K562 (cell line): Measurements from ENCODE around the gene DSG1. TPM values are rescaled to one million over a fixed set of nuclear protein-coding genes. Genes with fewer than 3 reads are reported as not detected.
A peak's percentile ranks its signal among the peaks of the same experiment; 100 is the strongest.

Experiments used
- ATAC-seq: fragments of 200-7000 bp; cut with Tn5 transposase; 3 replicates; pipeline ENCODE4 v1.9.1; 2020; ENCODE audit warnings: moderate library complexity
- BruUV-seq: library from RNA; stranded (reverse); fragments of 400-500 nt; replicated peaks from 2 replicates; lab custom pipeline; 2021; lab: Mats Ljungman, UMichigan
- CTCF ChIA-PET: fragments of 300-600 bp; formaldehyde crosslinking; extraction: SDS; loops from one replicate; lab custom pipeline; 2021; ENCODE audit warnings: low intra/inter-chr PET ratio; lab: Yijun Ruan, JAX
- POLR2A ChIA-PET: fragments of 300-600, 350-650 bp; sonication (Branson Sonifier 250); formaldehyde crosslinking; extraction: SDS; loops from one replicate; lab custom pipeline; 2021; ENCODE audit warnings: antibody characterized with exemption, inconsistent platforms; lab: Yijun Ruan, JAX
- DNase-seq, 4 experiments: peaks; one replicate each; pipeline versions ENCODE4 v3.0.0 to v3.0.0-alpha.2; 2011 to 2018; ENCODE audit warnings: low spot score in 3 of 4, mixed read lengths in 3 of 4; ENCODE audit errors: extremely low read depth in 1 of 4
- FAIRE-seq: peaks from 2 replicates; lab custom pipeline; 2011; peaks lifted over from hg19 to GRCh38; lab: Jason Lieb, UNC
- H2AFZ ChIP-seq: 2 replicates; pipeline ENCODE4 v1.6.0; 2011; ENCODE audit warnings: low read depth, low read length, control low read depth, inconsistent platforms
- H3K27ac ChIP-seq: fragments of 200-600 bp; 3 replicates; pipeline ENCODE4 v1.8.0; 2011; ENCODE audit warnings: low read depth, mild to moderate bottlenecking, control low read depth, inconsistent platforms, low read length, moderate library complexity, mixed read lengths; ENCODE audit errors: extremely low read depth
- H3K27me3 ChIP-seq, 2 experiments: fragments of 300-600 bp in 1 of 2; 2 replicates in 1 of 2; 3 replicates in 1 of 2; pipeline versions ENCODE4 v1.6.0 to v1.8.0; 2011; ENCODE audit warnings: inconsistent platforms in 2 of 2, low read length in 2 of 2, mild to moderate bottlenecking in 1 of 2, mixed read lengths in 1 of 2, moderate library complexity in 1 of 2; ENCODE audit not compliant: control insufficient read depth in 2 of 2, insufficient read depth in 2 of 2
- H3K36me3 ChIP-seq: fragments of 300-600 bp; 3 replicates; pipeline ENCODE4 v1.8.0; 2011; ENCODE audit warnings: mild to moderate bottlenecking, low read length, inconsistent platforms; ENCODE audit not compliant: control insufficient read depth, insufficient read depth
- H3K4me1 ChIP-seq, 2 experiments: fragments of 200-600 bp in 1 of 2; replicated peaks in 1 of 2; 2 replicates in 1 of 2; 3 replicates in 1 of 2; pipeline versions ENCODE4 v1.5.1 to v1.8.0; 2011; ENCODE audit warnings: inconsistent platforms in 2 of 2, low read length in 2 of 2, mild to moderate bottlenecking in 1 of 2, mixed read lengths in 1 of 2, moderate library complexity in 1 of 2; ENCODE audit not compliant: control insufficient read depth in 2 of 2, insufficient read depth in 2 of 2
- H3K4me2 ChIP-seq: 2 replicates; pipeline ENCODE4 v1.6.1; 2011; ENCODE audit warnings: low read length, control low read depth, inconsistent platforms, mixed read lengths; ENCODE audit not compliant: insufficient read depth
- H3K4me3 ChIP-seq: fragments of 200-600 bp; sonication (generic), shearing (Covaris generic); 2 replicates; pipeline ENCODE4 v1.5.1; 2016; ENCODE audit warnings: control low read depth, inconsistent platforms
- H3K79me2 ChIP-seq: fragments of 200-600 bp; 3 replicates; pipeline ENCODE4 v1.8.0; 2011; ENCODE audit warnings: low read length, inconsistent platforms; ENCODE audit not compliant: control insufficient read depth, insufficient read depth
- H3K9ac ChIP-seq, 2 experiments: 2 replicates each; pipeline versions ENCODE4 v1.6.0 to v1.6.1; 2011; ENCODE audit warnings: low read depth in 2 of 2, low read length in 2 of 2, control low read depth in 1 of 2, inconsistent platforms in 1 of 2, mild to moderate bottlenecking in 1 of 2, mixed read lengths in 1 of 2; ENCODE audit not compliant: insufficient read depth in 1 of 2
- H3K9me1 ChIP-seq: one replicate; pipeline ENCODE4 v1.6.0; 2011; ENCODE audit warnings: inconsistent platforms, mild to moderate bottlenecking, low read length, moderate library complexity; ENCODE audit not compliant: control insufficient read depth, insufficient read depth
- H3K9me3 ChIP-seq: replicated peaks from 2 replicates; pipeline ENCODE4 v1.5.1; 2011; ENCODE audit warnings: low read depth, low read length, inconsistent platforms; ENCODE audit not compliant: control insufficient read depth, insufficient read depth
- H4K20me1 ChIP-seq: replicated peaks from 2 replicates; pipeline ENCODE4 v1.6.1; 2011; ENCODE audit warnings: low read length, inconsistent platforms, mixed read lengths; ENCODE audit not compliant: control insufficient read depth, insufficient read depth
- CEBPG ChIP-seq, 3 experiments: fragments of 200-800 bp in 1 of 3; sonication (Bioruptor generic) in 1 of 3; sonication (generic) in 1 of 3; formaldehyde crosslinking in 1 of 3; IDR thresholded peaks in 2 of 3; conservative IDR thresholded peaks in 1 of 3; 2 replicates each; pipeline versions ENCODE4 v1.6.1 to v1.8.0; 2016 to 2022; ENCODE audit warnings: missing compliant biosample characterization in 2 of 3, missing genetic modification characterization in 2 of 3, mild to moderate bottlenecking in 1 of 3, missing genetic modification reagents in 1 of 3
- PTRF ChIP-seq: fragments of 450-650 bp; IDR thresholded peaks from 2 replicates; pipeline ENCODE4 v1.6.1; 2016; ENCODE audit warnings: mild to moderate bottlenecking, missing genetic modification characterization, missing compliant biosample characterization
- RBM39 ChIP-seq: fragments of 200-400 bp; formaldehyde crosslinking; optimal IDR thresholded peaks from 2 replicates; pipeline ENCODE3; 2018; ENCODE audit warnings: low read depth, low read length
- RCOR1 ChIP-seq, 2 experiments: IDR thresholded peaks; 2 replicates each; pipeline ENCODE4 v1.6.1; 2012; ENCODE audit warnings: low read depth in 2 of 2, low read length in 2 of 2, borderline replicate concordance in 1 of 2, improper control_type of control experiment in 1 of 2
- TFE3 ChIP-seq: fragments of 450-650 bp; formaldehyde crosslinking; IDR thresholded peaks from 2 replicates; pipeline ENCODE4 v1.4.0; 2020; ENCODE audit warnings: mild to moderate bottlenecking, mixed read lengths
- VEZF1 ChIP-seq: fragments of 200-800 bp; sonication (Bioruptor generic); IDR thresholded peaks from 2 replicates; pipeline ENCODE4 v1.6.1; 2017; ENCODE audit warnings: missing genetic modification characterization, missing compliant biosample characterization
- ZFP36 ChIP-seq: fragments of 150-350 bp; IDR thresholded peaks from 2 replicates; pipeline ENCODE4 v1.6.1; 2018; ENCODE audit warnings: low read length, low read depth; ENCODE audit not compliant: partially characterized antibody
- WGBS: fragments of 100-300 bp; shearing (Covaris generic); methylation state at CpG from one replicate; pipeline ENCODE4 v1.1.6; 2016; ENCODE audit warnings: low coverage, mixed read lengths; ENCODE audit not compliant: insufficient coverage; ENCODE audit errors: missing lambda C conversion rate; 5-methylcytosine and 5-hydroxymethylcytosine counted together
- in situ Hi-C: fragments of 300-500 bp; cut with MboI; formaldehyde crosslinking; loops from 4 replicates; pipeline ENCODE4 v1.15.0; 2018; ENCODE audit warnings: inconsistent platforms, mixed read lengths
- intact Hi-C: fragments of 100-400 bp; cut with micrococcal nuclease; formaldehyde crosslinking; loops from 2 replicates; pipeline ENCODE4 v1.14.2; 2022
- polyA plus RNA-seq, 8 experiments: library from polyadenylated mRNA; depleted of rRNA in 4 of 8; stranded (reverse) in 5 of 8; unstranded in 3 of 8; fragments of >200 nt; fragmentation: Nextera tagmentation in 2 of 8; fragmentation: Illumina TruSeq in 1 of 8; extraction: Ambion mirVana in 2 of 8; extraction: Trizol in 1 of 8; gene quantifications; 2 replicates each; pipeline versions ENCODE4 v1.2.1 to v1.2.3, GENCODE V29; 2011 to 2014; ENCODE audit warnings: inconsistent platforms in 1 of 8, missing spikeins in 1 of 8
- total RNA-seq, 7 experiments: library from RNA; depleted of rRNA in 6 of 7; stranded (reverse); fragments of >200 nt in 6 of 7; fragmentation: Illumina TruSeq in 2 of 7; extraction: Trizol in 2 of 7; gene quantifications; 2 replicates each; pipeline versions ENCODE4 v1.2.1 to v1.2.3, GENCODE V29; 2011 to 2021; ENCODE audit warnings: low replicate concordance in 1 of 7
- TF ChIP-seq, protein P1 (sequence below): fragments of 150-350 bp; conservative IDR thresholded peaks from 2 replicates; pipeline ENCODE4 v1.6.1; 2014; ENCODE audit warnings: low read length
- TF ChIP-seq, protein P2 (sequence below): IDR thresholded peaks from 2 replicates; pipeline ENCODE4 v1.6.1; 2012; ENCODE audit warnings: low read depth, low read length, improper control_type of control experiment, borderline replicate concordance
- TF ChIP-seq, protein P3 (sequence below): sonication (generic); formaldehyde crosslinking; IDR thresholded peaks from 2 replicates; pipeline ENCODE4 v1.5.0; 2020; ENCODE audit warnings: missing genetic modification reagents

The DSG1 gene
- total and polyA plus RNA-seq, 9 of the 15 experiments (the other 6 are each of a cell fraction or from before 2014, with no cell fraction given) = 0.03 to 0.26 (median 0.15) TPM; not detected in 1

DNA sequence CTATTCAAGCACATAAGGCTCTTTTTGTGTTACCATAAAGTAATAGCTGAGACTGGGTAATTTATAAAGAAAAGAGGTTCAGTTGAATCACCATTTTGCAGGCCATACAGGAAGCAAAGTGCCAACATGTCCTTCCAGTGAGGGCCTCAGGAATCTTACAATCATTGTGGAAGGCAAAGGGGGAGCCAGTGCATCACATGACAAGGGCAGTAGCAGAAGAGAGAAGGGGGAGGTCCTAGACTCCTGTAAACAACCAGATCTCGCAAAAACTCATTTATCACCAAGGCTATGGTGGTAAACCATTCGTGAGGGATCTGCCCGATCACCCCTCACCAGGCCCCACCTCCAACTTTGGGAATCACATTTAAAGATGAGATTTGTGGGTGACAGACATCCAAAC, 75.3 kb downstream of the DSG1 start:
- Histone ChIP-seq H3K36me3 (no peaks in the 10 kb centered on the region), H3K9me1 (no peaks in the 10 kb centered on the region), H3K27ac (no peak overlapping the region), H4K20me1 (no peaks in the 10 kb centered on the region), H2AFZ (no peak overlapping the region), H3K4me2 (no peak overlapping the region), H3K9me3 (no peaks in the 10 kb centered on the region), H3K27me3 (no peaks in the 10 kb centered on the region), H3K79me2 (no peaks in the 10 kb centered on the region), H3K4me1 (no peaks in the 10 kb centered on the region), H3K4me3 (no peak overlapping the region), H3K9ac (no peak overlapping the region)
- ChIA-PET CTCF (no interaction called here), POLR2A (no interaction called here)
- in situ Hi-C loops = no loop called here
- DNase-seq (peak in 1 of 4 experiments; percentile 18), ATAC-seq (peak; percentile 58), FAIRE-seq (no peak)
- WGBS = 4% methylated on average over 3 of the region's 3 CpGs
- no TSS peak for BruUV-seq
- intact Hi-C loops = no loop called here
- no peak for TF ChIP-seq ZFP36
- no peak for TF ChIP-seq RCOR1 (IDR thresholded peaks at IDR 0.05; ENCODE audit: borderline replicate concordance in 1 of 2, low read depth in 2 of 2, low read length in 2 of 2)
- TF ChIP-seq, protein P1, sequence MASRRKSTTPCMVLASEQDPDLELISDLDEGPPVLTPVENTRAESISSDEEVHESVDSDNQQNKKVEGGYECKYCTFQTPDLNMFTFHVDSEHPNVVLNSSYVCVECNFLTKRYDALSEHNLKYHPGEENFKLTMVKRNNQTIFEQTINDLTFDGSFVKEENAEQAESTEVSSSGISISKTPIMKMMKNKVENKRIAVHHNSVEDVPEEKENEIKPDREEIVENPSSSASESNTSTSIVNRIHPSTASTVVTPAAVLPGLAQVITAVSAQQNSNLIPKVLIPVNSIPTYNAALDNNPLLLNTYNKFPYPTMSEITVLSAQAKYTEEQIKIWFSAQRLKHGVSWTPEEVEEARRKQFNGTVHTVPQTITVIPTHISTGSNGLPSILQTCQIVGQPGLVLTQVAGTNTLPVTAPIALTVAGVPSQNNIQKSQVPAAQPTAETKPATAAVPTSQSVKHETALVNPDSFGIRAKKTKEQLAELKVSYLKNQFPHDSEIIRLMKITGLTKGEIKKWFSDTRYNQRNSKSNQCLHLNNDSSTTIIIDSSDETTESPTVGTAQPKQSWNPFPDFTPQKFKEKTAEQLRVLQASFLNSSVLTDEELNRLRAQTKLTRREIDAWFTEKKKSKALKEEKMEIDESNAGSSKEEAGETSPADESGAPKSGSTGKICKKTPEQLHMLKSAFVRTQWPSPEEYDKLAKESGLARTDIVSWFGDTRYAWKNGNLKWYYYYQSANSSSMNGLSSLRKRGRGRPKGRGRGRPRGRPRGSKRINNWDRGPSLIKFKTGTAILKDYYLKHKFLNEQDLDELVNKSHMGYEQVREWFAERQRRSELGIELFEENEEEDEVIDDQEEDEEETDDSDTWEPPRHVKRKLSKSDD = no peak
- no peak for TF ChIP-seq VEZF1 (CRISPR knock-in tag)
- TF ChIP-seq PTRF (tag) = no peak
- TF ChIP-seq, protein P2, sequence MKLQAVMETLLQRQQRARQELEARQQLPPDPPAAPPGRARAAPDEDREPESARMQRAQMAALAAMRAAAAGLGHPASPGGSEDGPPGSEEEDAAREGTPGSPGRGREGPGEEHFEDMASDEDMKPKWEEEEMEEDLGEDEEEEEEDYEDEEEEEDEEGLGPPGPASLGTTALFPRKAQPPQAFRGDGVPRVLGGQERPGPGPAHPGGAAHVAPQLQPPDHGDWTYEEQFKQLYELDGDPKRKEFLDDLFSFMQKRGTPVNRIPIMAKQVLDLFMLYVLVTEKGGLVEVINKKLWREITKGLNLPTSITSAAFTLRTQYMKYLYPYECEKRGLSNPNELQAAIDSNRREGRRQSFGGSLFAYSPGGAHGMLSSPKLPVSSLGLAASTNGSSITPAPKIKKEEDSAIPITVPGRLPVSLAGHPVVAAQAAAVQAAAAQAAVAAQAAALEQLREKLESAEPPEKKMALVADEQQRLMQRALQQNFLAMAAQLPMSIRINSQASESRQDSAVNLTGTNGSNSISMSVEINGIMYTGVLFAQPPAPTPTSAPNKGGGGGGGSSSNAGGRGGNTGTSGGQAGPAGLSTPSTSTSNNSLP = no peak
- TF ChIP-seq TFE3 (CRISPR knock-in tag) = peak; percentile 37
- TF ChIP-seq RBM39 = no peak
- TF ChIP-seq, protein P3, sequence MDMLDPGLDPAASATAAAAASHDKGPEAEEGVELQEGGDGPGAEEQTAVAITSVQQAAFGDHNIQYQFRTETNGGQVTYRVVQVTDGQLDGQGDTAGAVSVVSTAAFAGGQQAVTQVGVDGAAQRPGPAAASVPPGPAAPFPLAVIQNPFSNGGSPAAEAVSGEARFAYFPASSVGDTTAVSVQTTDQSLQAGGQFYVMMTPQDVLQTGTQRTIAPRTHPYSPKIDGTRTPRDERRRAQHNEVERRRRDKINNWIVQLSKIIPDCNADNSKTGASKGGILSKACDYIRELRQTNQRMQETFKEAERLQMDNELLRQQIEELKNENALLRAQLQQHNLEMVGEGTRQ (CRISPR knock-in tag) = 0 out of 2 replicates have a peak, but pooled peaks have one; percentile 22
- TF ChIP-seq CEBPG (CRISPR knock-in tag; IDR thresholded peaks at IDR 0.05) = no peak
- TF ChIP-seq CEBPG (tag; conservative IDR thresholded peaks at IDR 0.05 in 1 of 2, IDR thresholded peaks at IDR 0.05 in 1 of 2) = no peak
